ENCODE measurements around the gene RAN. TPM values are rescaled to one million over a fixed set of nuclear protein-coding genes. Genes with fewer than 3 reads are reported as not detected.
A peak's percentile ranks its signal among the peaks of the same experiment; 100 is the strongest.

RAN gene
- total and polyA plus RNA-seq, 9 of the 15 experiments (the other 6 are each of a cell fraction or from before 2014, with no cell fraction given): 1,687 to 3,820 (median 2,300) TPM

- TF ChIP-seq ETS1 (conservative IDR thresholded peaks at IDR 0.05; ENCODE audit: control insufficient read depth, low read depth, low read length) (peak; percentile 47; the same call in 1 of the 2 replicates), EP400 (IDR thresholded peaks at IDR 0.05) (peak; percentile 93), NEUROD1 (IDR thresholded peaks at IDR 0.05; ENCODE audit: borderline replicate concordance, low read depth, low read length, partially characterized antibody) (peak; percentile 41), ATF1 (CRISPR knock-in tag; IDR thresholded peaks at IDR 0.05) (no peak), ATF1 (tag; IDR thresholded peaks at IDR 0.05) (peak; percentile 73), RNF2 (IDR thresholded peaks at IDR 0.05) (peak; percentile 59; the same call in 1 of the 2 replicates), ZNF592 (IDR thresholded peaks at IDR 0.05) (peak; percentile 94), JUND (IDR thresholded peaks at IDR 0.05; ENCODE audit: borderline replicate concordance, low read depth, low read length) (peak; percentile 46; the same call in 1 of the 2 replicates), JUND (tag; IDR thresholded peaks at IDR 0.05; ENCODE audit: borderline replicate concordance, low read depth, low read length) (peak; percentile 40; the same call in 1 of the 3 replicates), SMARCE1 (IDR thresholded peaks at IDR 0.05) (peak; percentile 70), CBX3 (IDR thresholded peaks at IDR 0.05; ENCODE audit: borderline replicate concordance in 1 of 2, low read length in 2 of 2) (peak in 1 of 2 experiments; percentile 33; a peak in 1 of 3 replicates), PML (IDR thresholded peaks at IDR 0.05; ENCODE audit: low read length) (0 out of 2 replicates have a peak, but pooled peaks have one; percentile 22), MNT (conservative IDR thresholded peaks at IDR 0.05) (peak; percentile 98 to 99), SMAD4 (CRISPR knock-in tag; conservative IDR thresholded peaks at IDR 0.05) (peak; percentile 68), MAZ (CRISPR knock-in tag; conservative IDR thresholded peaks at IDR 0.05 in 1 of 2, IDR thresholded peaks at IDR 0.05 in 1 of 2) (peak in 1 of 2 experiments; percentile 57; a peak in 2 of 4 replicates), CREM (IDR thresholded peaks at IDR 0.05; ENCODE audit: low read depth) (peak; percentile 77), STAT5B (CRISPR knock-in tag; IDR thresholded peaks at IDR 0.05) (no peak), ZNF584 (CRISPR knock-in tag; IDR thresholded peaks at IDR 0.05; ENCODE audit: low read depth) (no peak), MAX (CRISPR knock-in tag; IDR thresholded peaks at IDR 0.05) (peak; percentile 93), ZBTB1 (CRISPR knock-in tag; IDR thresholded peaks at IDR 0.05; ENCODE audit: borderline replicate concordance, low read depth) (no peak)
These were observed 32.7 kb upstream of the RAN start, which contains the start of gene STX2 (continued) for GRCh38 chr12:130838951-130839769.

Data from K562 (cell line).